Raji (cell line): ENCODE measurements around the gene SERPINE1.

Source experiments
- POLR2A ChIP-seq: IDR thresholded peaks from 2 replicates; pipeline ENCODE4 v1.6.1; 2011; ENCODE audit warnings: low read depth, low read length, control low read depth; ENCODE audit not compliant: insufficient read depth

The SERPINE1 gene

GRCh38 chr7:101169838-101170551, 43.1 kb downstream of the SERPINE1 start:
- TF ChIP-seq POLR2A, result no peak

- no peak for TF ChIP-seq POLR2A
These were observed 43.9 kb downstream of the SERPINE1 start for GRCh38 chr7:101170617-101171441.

- no peak for TF ChIP-seq POLR2A
These were observed 44.5 kb downstream of the SERPINE1 start for GRCh38 chr7:101171442-101171837.

- TF ChIP-seq POLR2A, result no peak
These were observed 45.3 kb downstream of the SERPINE1 start for GRCh38 chr7:101172005-101172853.

GRCh38 chr7:101172854-101173751, 46.2 kb downstream of the SERPINE1 start:
- TF ChIP-seq POLR2A, result no peak

GRCh38 chr7:101173752-101174244, 46.9 kb downstream of the SERPINE1 start:
- TF ChIP-seq POLR2A, result no peak

GRCh38 chr7:101174322-101174854, 47.5 kb downstream of the SERPINE1 start:
- TF ChIP-seq POLR2A, result no peak

GRCh38 chr7:101175664-101176063, 48.8 kb downstream of the SERPINE1 start:
- TF ChIP-seq POLR2A, result no peak

GRCh38 chr7:101177644-101178043, 50.7 kb downstream of the SERPINE1 start:
- TF ChIP-seq POLR2A, result no peak

- TF ChIP-seq POLR2A, result no peak
These were observed 52.2 kb downstream of the SERPINE1 start for GRCh38 chr7:101179117-101179516.

GRCh38 chr7:101179713-101180112, 52.8 kb downstream of the SERPINE1 start:
- no peak for TF ChIP-seq POLR2A

- no peak for TF ChIP-seq POLR2A
These were observed 53.3 kb downstream of the SERPINE1 start, which contains the start of gene NAT16 for GRCh38 chr7:101180130-101180755. NAT16 (minus strand) TSS chr7:101180293; CDS start chr7:101174807, 5,486 bp downstream.

GRCh38 chr7:101185258-101185839, 58.4 kb downstream of the SERPINE1 start:
- no peak for TF ChIP-seq POLR2A
